GM19238 (cell line): ENCODE data around the gene IL1F10.

Experiments used
- DNase-seq: peaks from one replicate; pipeline ENCODE4 v3.0.0; 2011; ENCODE audit warnings: low spot score; ENCODE audit not compliant: insufficient read length

IL1F10 gene

GRCh38 chr2:113067681-113068080, at the start of gene IL1F10:
TSS of gene IL1F10 (plus strand) at chr2:113067970. CDS start at chr2:113072739, 4,769 bp downstream.
- no peak for DNase-seq

GRCh38 chr2:113018509-113018908, 49.3 kb upstream of the IL1F10 start:
- DNase-seq, result no peak

DNA sequence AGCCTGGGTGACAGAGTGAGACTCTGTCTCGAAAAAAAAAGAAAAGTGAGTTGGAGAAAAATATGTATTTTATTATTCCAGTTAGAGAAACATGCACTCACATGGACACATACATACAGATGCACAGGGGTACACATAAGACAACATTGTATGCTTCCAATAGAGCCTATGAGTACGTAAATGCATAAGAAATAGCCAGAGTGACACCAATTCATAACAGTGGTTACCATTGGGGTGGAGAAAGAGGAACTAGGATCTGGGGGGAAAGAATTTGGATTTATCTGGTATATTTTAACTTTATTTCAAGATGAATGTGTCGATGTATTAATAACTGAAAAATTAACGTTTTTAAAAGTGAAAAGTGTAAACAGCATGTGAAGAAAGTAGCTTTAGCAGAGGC, 46.5 kb upstream of the IL1F10 start:
- DNase-seq, result no peak

DNA sequence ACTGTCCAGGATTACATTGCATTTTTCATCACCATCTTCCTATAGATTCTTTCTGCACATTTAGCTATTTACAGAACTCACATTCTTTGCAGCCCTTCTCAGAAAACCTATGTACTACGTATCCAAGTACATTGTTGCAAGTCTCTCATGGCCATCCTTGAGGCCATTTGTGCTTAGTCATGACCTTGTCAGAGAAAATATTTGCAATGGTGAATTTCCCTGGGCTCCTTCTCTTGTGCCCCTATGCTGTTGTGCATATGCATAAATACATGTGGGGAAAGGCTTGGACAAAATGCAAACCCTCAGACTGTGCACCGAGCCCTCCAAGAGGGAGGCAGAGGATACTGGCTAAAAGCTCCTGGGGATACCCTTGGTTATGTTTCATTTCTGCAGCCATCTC, 43.0 kb upstream of the IL1F10 start:
- no peak for DNase-seq

DNA sequence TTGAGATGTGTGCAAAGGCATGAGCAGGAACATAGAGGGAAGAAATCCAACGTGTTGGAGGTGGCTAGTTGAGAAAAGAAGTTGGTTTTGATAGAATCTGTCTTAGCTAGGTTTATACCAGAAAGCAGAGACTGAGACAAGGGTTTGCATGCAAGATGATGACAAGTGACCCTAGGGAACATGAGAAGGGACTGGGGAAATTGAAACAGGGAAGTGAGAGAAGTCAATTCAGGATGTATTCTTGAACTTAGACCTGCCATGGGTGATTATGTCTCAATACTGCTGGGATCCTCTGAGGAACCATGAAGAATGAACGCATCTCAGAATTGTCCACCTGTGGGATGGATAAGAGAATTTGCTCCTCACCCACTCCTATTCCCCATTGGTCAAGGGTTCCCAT, 42.0 kb upstream of the IL1F10 start:
- DNase-seq, result no peak

- DNase-seq, result no peak
Observed at GRCh38 chr2:113027691-113028090, 40.1 kb upstream of the IL1F10 start.

DNA sequence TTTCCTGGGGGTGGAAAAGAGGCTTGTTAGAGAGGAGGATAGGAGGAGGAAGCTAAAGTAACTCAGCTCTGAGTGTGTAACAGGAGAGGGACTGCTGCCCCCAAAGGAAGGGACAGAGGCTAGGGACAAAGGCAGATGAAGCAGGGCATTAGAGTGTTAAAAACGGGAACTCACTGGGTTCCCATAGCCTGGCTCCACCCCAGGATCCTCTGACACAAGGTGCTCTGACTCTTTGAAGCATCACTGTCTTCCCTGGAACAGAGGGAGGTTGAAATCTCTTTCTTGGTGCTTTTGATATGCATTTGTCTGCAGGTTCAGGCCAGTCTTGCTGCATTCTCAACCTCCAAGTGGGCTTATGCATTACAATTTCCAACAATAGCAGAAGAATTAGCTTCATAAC, 39.7 kb upstream of the IL1F10 start:
- DNase-seq, result no peak

DNA sequence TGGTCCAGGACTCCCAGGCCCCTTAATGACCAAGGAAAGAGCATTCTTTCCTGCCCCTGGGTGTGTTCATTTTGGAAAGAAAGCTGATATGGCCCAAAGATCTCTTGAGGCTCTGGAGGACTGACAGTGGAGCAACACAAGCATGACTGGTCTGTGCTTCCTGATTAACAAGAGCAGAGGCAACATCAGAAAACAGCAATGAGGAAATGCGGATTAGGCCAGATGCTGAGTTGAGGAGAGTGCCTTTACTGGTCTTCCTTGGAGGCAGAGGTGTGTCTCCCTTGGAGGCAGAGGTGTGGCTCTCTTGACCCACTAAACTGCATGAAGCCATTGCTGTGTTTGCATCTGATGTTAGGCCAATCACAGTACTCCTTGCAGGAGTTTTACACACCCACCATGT, 35.0 kb upstream of the IL1F10 start:
- DNase-seq, result no peak

GRCh38 chr2:113034016-113034415, 33.8 kb upstream of the IL1F10 start:
- DNase-seq, result no peak

- DNase-seq, result no peak
Observed at GRCh38 chr2:113036763-113037162, 31.0 kb upstream of the IL1F10 start.

DNA sequence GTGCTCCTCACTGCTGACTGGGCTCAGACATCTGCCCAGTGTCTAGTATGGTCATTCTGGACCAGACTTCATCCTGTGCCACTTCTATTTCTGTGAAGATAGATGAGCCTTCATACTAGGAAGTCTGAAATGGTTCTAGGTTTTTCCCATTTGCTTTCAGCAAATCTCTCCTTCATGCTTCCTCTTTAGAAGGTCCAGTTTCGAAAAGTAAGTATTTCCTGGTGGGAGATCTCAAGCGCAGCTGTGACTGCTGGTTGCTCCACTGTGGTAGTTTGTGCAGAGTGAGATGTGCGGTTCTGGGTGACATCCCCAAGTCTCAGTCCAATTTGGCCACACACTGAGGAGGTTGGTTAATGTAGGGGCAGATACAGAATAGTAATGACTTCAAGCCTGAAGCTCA, 29.5 kb upstream of the IL1F10 start:
- DNase-seq, result no peak

GRCh38 chr2:113039158-113039557, 28.6 kb upstream of the IL1F10 start:
- DNase-seq, result no peak

DNA sequence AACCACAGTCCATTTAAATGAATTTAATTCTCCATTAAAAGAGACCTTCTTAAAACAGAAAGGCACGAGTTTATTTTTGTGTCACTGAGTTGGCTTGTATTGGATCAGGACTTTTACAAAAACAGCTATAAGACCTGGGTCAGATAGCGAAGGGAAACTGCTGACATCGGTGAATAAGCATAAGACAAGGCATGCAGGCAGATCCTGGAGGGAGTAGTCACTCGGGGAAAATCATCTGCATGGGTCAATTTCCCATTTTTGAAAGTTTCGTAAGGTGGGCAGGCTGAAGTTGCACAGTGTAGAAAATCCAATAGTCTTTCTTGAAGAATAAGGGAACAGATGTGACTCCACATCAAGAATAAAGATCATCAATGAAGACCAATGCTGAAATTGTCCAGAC, 28.1 kb upstream of the IL1F10 start:
- no peak for DNase-seq

DNA sequence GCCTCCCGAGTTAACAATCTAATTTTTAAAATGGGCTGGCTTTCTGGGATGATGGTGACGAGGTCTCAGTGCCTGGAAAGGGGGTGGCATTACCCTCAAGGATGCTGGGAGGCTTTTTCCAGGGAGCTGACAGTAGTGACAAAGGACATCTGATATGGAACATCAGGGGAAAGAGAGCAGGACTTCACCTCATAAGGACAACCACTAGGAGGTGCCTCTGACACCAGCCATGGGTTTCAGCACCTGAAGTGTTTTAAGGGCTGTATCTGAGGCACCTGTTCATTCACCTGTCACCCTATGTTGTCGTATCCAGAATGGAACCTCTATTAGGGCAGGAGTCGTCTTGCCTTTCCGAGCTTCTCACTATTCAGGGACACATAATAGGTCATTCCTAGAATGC, 25.9 kb upstream of the IL1F10 start:
- no peak for DNase-seq

DNA sequence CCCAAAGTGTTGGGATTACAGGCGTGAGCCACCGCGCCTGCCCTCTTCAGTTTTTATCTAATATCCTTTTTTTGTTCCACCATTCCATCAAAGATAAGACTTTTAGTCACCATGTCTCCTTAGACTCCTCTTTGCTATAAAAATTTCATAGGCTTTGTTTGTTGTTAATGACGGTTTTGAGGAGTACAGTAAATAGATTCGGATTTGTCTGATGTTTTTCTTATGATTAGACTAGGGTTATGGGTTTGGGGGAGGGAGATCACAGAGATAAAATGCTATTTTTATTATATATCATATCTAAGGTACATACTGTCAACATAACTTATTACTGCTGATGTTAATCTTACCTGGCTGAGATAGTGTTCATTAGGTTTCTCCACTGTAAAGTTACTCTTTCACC, 21.3 kb upstream of the IL1F10 start:
- no peak for DNase-seq

GRCh38 chr2:113050921-113051895, 16.6 kb upstream of the IL1F10 start:
- no peak for DNase-seq

DNA sequence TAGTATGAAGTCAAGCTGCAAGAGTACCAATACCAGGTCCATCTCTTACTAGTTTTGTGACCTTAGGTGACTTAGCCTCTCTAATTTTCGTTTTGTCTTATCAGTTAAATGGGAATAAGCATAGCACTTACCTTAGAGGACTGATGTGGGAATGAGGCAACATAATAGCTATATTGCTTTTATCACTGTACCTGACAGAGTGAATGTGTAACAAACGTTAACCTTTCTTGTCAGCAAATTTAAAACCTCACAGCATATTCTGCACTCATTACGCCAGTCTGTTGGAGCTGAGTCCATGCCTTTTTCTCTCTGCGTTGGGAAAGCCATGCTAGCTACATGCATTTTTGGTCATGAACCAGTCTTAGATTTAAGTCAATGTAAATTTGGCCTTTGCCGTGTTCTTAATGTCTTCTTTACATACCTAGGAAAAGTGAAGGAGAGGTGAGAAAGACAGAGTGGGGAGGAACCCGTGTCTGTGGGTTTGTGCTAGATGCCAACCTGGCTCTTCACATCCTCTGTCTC, 15.3 kb upstream of the IL1F10 start, which contains the start of gene IL36B:
Gene IL36B, minus strand, starts transcription at position 472 of the 522 bp plus-strand sequence.
- DNase-seq, result no peak

DNA sequence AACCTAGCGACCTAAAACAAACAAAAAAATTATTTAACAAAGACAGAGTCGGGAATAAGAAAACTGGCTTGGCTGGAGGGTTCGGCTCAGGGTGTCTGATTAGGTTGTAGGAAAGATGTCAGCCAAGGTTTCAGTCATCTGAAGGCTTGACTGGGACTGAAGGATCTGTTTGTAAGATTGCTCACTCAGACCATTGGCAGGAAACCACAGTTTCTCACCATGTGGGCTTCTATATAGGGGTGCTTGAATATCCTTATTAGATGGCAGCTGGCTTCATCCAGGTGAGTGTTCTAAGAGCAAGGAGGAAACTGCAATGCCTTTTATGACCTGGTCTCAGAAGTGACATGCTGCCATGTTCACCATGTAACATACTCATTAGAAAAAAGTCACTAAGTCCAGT, 14.1 kb upstream of the IL1F10 start:
- no peak for DNase-seq

DNA sequence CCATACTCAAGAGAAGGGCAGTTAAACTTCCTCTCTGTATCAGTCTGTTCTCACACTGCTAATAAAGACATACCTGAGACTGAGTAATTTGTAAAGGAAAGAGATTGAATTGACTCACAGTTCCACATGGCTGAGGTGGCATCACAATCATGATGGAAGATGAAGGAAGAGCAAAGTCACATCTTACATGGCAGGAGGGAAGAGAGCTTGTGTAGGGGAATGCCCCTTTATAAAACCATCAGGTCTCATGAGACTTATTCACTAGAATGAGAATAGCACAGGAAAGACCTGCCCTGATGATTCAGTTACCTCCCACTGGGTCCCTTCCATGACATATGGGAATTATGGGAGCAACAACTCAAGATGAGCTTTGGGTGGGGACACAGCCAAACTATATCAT, 13.7 kb upstream of the IL1F10 start:
- DNase-seq, result no peak

DNA sequence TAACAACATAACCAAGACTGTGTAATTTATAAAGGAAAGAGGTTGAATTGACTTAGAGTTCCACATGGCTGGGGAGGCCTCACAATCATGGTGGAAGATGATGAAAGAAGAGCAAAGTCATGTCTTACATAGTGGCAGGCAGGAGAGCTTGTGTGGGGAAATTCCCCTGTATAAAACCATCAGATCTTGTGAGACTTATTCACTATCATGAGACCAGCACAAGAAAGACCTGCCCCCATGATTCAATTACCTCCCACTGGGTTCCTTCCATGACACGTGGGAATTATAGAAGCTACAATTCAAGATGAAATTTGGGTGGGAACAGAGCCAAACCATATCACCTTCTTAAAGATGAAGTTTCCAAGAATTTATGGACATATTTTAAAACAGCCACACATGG, 11.2 kb upstream of the IL1F10 start:
- DNase-seq, result no peak

GRCh38 chr2:113057117-113057516, 10.7 kb upstream of the IL1F10 start:
- no peak for DNase-seq

GRCh38 chr2:113058411-113058994, 9.3 kb upstream of the IL1F10 start:
- no peak for DNase-seq
